GM12872 (cell line): ENCODE results near the gene BRPF1.

Experiments used
- CTCF ChIP-seq: IDR thresholded peaks from 3 replicates; pipeline ENCODE4 v1.5.1; 2011; ENCODE audit warnings: low read depth, mild to moderate bottlenecking, low read length, moderate library complexity; ENCODE audit not compliant: insufficient read depth

Gene BRPF1

GRCh38 chr3:9797196-9797945, 65.8 kb downstream of the BRPF1 start:
- TF ChIP-seq CTCF = no peak
